ENCODE data around the gene CCDC27.

CCDC27 gene

GRCh38 chr1:3742439-3743298 lies 9.6 kb upstream of the CCDC27 start:
- TF ChIP-seq CTCF (IDR thresholded peaks at IDR 0.05; ENCODE audit: low read length, missing control alignments) = no peak
- H3K4me3 ChIP-seq (replicated peaks; ENCODE audit: low read depth, low read length) = no peak overlapping the region
- DNase-seq (ENCODE audit: low read depth) = no peak

- H3K4me3 ChIP-seq (replicated peaks; ENCODE audit: low read depth, low read length) = no peak overlapping the region
- TF ChIP-seq CTCF (IDR thresholded peaks at IDR 0.05; ENCODE audit: low read length, missing control alignments) = no peak
- DNase-seq (ENCODE audit: low read depth) = peak; percentile 16
Observed at GRCh38 chr1:3743421-3743820, 8.8 kb upstream of the CCDC27 start.

- no peak for DNase-seq (ENCODE audit: low read depth)
- TF ChIP-seq CTCF (IDR thresholded peaks at IDR 0.05; ENCODE audit: low read length, missing control alignments) = no peak
- no peak overlapping the region for H3K4me3 ChIP-seq (replicated peaks; ENCODE audit: low read depth, low read length)
Observed at GRCh38 chr1:3743826-3744225, 8.4 kb upstream of the CCDC27 start.

GRCh38 chr1:3744646-3745045 lies 7.6 kb upstream of the CCDC27 start:
- no peak overlapping the region for H3K4me3 ChIP-seq (replicated peaks; ENCODE audit: low read depth, low read length)
- DNase-seq (ENCODE audit: low read depth) = no peak
- no peak for TF ChIP-seq CTCF (IDR thresholded peaks at IDR 0.05; ENCODE audit: low read length, missing control alignments)

- H3K4me3 ChIP-seq (replicated peaks; ENCODE audit: low read depth, low read length) = no peak overlapping the region
- TF ChIP-seq CTCF (IDR thresholded peaks at IDR 0.05; ENCODE audit: low read length, missing control alignments) = no peak
- DNase-seq (ENCODE audit: low read depth) = no peak
Observed at GRCh38 chr1:3745071-3745470, 7.2 kb upstream of the CCDC27 start.

GRCh38 chr1:3745590-3746381 lies 6.5 kb upstream of the CCDC27 start:
- H3K4me3 ChIP-seq (replicated peaks; ENCODE audit: low read depth, low read length) = no peak overlapping the region
- TF ChIP-seq CTCF (IDR thresholded peaks at IDR 0.05; ENCODE audit: low read length, missing control alignments) = no peak
- no peak for DNase-seq (ENCODE audit: low read depth)

Measured in fibroblast of pulmonary artery (primary cell).